Right forelimb (tissue), 1 donor: ENCODE measurements around the gene LYPD1.
"Not testable (repeated sequence)": the region's sequence is repeated elsewhere in the genome, so short reads cannot be mapped to it uniquely, and the experiment has no call there.

Experiments
- DNase-seq: peaks from one replicate; pipeline ENCODE4 v3.0.0-alpha.2; 2018

The LYPD1 gene

GRCh38 chr2:132669908-132670495 lies at the start of gene LYPD1:
LYPD1 (minus strand) TSS chr2:132670205; CDS start chr2:132669932, 273 bp downstream.
- no peak for DNase-seq

GRCh38 chr2:132719480-132719879 lies 49.5 kb upstream of the LYPD1 start:
- DNase-seq = no peak

GRCh38 chr2:132716954-132717353 lies 46.9 kb upstream of the LYPD1 start:
- no peak for DNase-seq

GRCh38 chr2:132715386-132716351 lies 45.7 kb upstream of the LYPD1 start:
- no peak for DNase-seq

GRCh38 chr2:132703396-132703795 lies 33.4 kb upstream of the LYPD1 start:
- DNase-seq = no peak

GRCh38 chr2:132701810-132702209 lies 31.8 kb upstream of the LYPD1 start:
- DNase-seq = no peak

GRCh38 chr2:132699802-132700201 lies 29.8 kb upstream of the LYPD1 start:
- DNase-seq = not testable (repeated sequence)

- DNase-seq = not testable (repeated sequence)
Measured at GRCh38 chr2:132698347-132698746, 28.3 kb upstream of the LYPD1 start.

- no peak for DNase-seq
Measured at GRCh38 chr2:132697556-132698205, 27.7 kb upstream of the LYPD1 start.

- no peak for DNase-seq
Measured at GRCh38 chr2:132692816-132693215, 22.8 kb upstream of the LYPD1 start.

- DNase-seq = no peak
Measured at GRCh38 chr2:132691556-132691955, 21.6 kb upstream of the LYPD1 start.

GRCh38 chr2:132690664-132691303 lies 20.8 kb upstream of the LYPD1 start:
- DNase-seq = no peak

GRCh38 chr2:132681766-132682165 lies 11.8 kb upstream of the LYPD1 start:
- DNase-seq = no peak

- no peak for DNase-seq
Measured at GRCh38 chr2:132680544-132680943, 10.5 kb upstream of the LYPD1 start.

GRCh38 chr2:132678483-132678882 lies 8.5 kb upstream of the LYPD1 start:
- DNase-seq = no peak

GRCh38 chr2:132677661-132678060 lies 7.7 kb upstream of the LYPD1 start:
- no peak for DNase-seq

GRCh38 chr2:132676999-132677398 lies 7.0 kb upstream of the LYPD1 start:
- DNase-seq = no peak

GRCh38 chr2:132671151-132671835 lies 1.3 kb upstream of the LYPD1 start:
- DNase-seq = no peak

GRCh38 chr2:132670496-132671150 lies 618 bp upstream of the LYPD1 start:
- peak; percentile 57 for DNase-seq

GRCh38 chr2:132668987-132669907 lies 758 bp downstream of the LYPD1 start:
- peak; percentile 53 for DNase-seq
